ENCODE results near the gene C2orf72.

GRCh38 chr2:230990899-230991150, 46.5 kb upstream of the C2orf72 start:
- TF ChIP-seq CTCF (IDR thresholded peaks at IDR 0.05; ENCODE audit: low read length) (no peak), EZH2 (optimal IDR thresholded peaks at IDR 0.05; ENCODE audit: low read depth, low read length) (no peak), EZH2phosphoT487 (IDR thresholded peaks at IDR 0.05; ENCODE audit: low read length) (no peak)
